H9 (cell line): ENCODE results near the gene VAPA. TPM values are rescaled to one million over a fixed set of nuclear protein-coding genes. Genes with fewer than 3 reads are reported as not detected.

ENCODE experiments used
- DNase-seq: peaks from one replicate; pipeline ENCODE4 v3.0.0-alpha.2; 2017
- H2AFZ ChIP-seq: one replicate; pipeline ENCODE4 v1.6.1; 2013; ENCODE audit warnings: mild to moderate bottlenecking, low read length, control low read depth, moderate library complexity
- H2AK5ac ChIP-seq: 2 replicates; pipeline ENCODE4 v1.6.1; 2013; ENCODE audit warnings: low read length, control low read depth, mixed read lengths; ENCODE audit not compliant: insufficient read length
- H2BK120ac ChIP-seq: one replicate; pipeline ENCODE4 v1.6.1; 2013; ENCODE audit warnings: low read depth, mild to moderate bottlenecking, low read length, control low read depth, inconsistent platforms; ENCODE audit not compliant: poor library complexity, severe bottlenecking
- H2BK12ac ChIP-seq: 2 replicates; pipeline ENCODE4 v1.6.1; 2013; ENCODE audit warnings: low read length, control low read depth, mixed read lengths, low read depth; ENCODE audit not compliant: insufficient read length
- H2BK15ac ChIP-seq: 2 replicates; pipeline ENCODE4 v1.6.1; 2013; ENCODE audit warnings: low read depth, low read length, control low read depth
- H2BK20ac ChIP-seq: one replicate; pipeline ENCODE4 v1.6.1; 2013; ENCODE audit warnings: low read depth, mild to moderate bottlenecking, low read length, control low read depth, inconsistent platforms; ENCODE audit not compliant: poor library complexity, severe bottlenecking
- H2BK5ac ChIP-seq: 2 replicates; pipeline ENCODE4 v1.6.1; 2013; ENCODE audit warnings: low read length, control low read depth, mixed read lengths; ENCODE audit not compliant: insufficient read length
- H3K14ac ChIP-seq: 2 replicates; pipeline ENCODE4 v1.6.1; 2013; ENCODE audit warnings: low read length, control low read depth; ENCODE audit not compliant: insufficient read depth
- H3K18ac ChIP-seq: 2 replicates; pipeline ENCODE4 v1.6.1; 2013; ENCODE audit warnings: low read depth, mild to moderate bottlenecking, mixed read lengths, low read length, control low read depth; ENCODE audit not compliant: insufficient read length
- H3K23ac ChIP-seq: 2 replicates; pipeline ENCODE4 v1.6.1; 2013; ENCODE audit warnings: low read length, control low read depth, mixed read lengths, low read depth; ENCODE audit not compliant: insufficient read length
- H3K23me2 ChIP-seq: 2 replicates; pipeline ENCODE4 v1.6.1; 2013; ENCODE audit warnings: low read depth, mild to moderate bottlenecking, mixed read lengths, low read length, control low read depth; ENCODE audit not compliant: insufficient read length, poor library complexity, severe bottlenecking
- H3K27ac ChIP-seq: 2 replicates; pipeline ENCODE4 v1.5.1; 2013; ENCODE audit warnings: low read length, control low read depth, mixed read lengths, low read depth; ENCODE audit not compliant: insufficient read length
- H3K27me3 ChIP-seq: 2 replicates; pipeline ENCODE4 v1.6.1; 2013; ENCODE audit warnings: low read length, control low read depth, inconsistent platforms; ENCODE audit not compliant: insufficient read depth
- H3K4ac ChIP-seq: 2 replicates; pipeline ENCODE4 v1.6.1; 2013; ENCODE audit warnings: low read depth, mild to moderate bottlenecking, control low read depth, inconsistent platforms, low read length, moderate library complexity
- H3K4me1 ChIP-seq: 2 replicates; pipeline ENCODE4 v1.6.1; 2013; ENCODE audit warnings: low read length, control low read depth, inconsistent platforms; ENCODE audit not compliant: insufficient read depth
- H3K4me2 ChIP-seq: 2 replicates; pipeline ENCODE4 v1.6.1; 2013; ENCODE audit warnings: low read length, control low read depth, mixed read lengths; ENCODE audit not compliant: insufficient read length, insufficient read depth
- H3K56ac ChIP-seq: 2 replicates; pipeline ENCODE4 v1.6.1; 2013; ENCODE audit warnings: low read depth, mild to moderate bottlenecking, mixed read lengths, low read length, control low read depth; ENCODE audit not compliant: insufficient read length
- H3K79me1 ChIP-seq: 2 replicates; pipeline ENCODE4 v1.6.1; 2013; ENCODE audit warnings: low read depth, mild to moderate bottlenecking, moderate library complexity, low read length, control low read depth, inconsistent platforms; ENCODE audit not compliant: insufficient read depth, poor library complexity, severe bottlenecking
- H3K79me2 ChIP-seq: 2 replicates; pipeline ENCODE4 v1.6.1; 2013; ENCODE audit warnings: low read length, control low read depth, inconsistent platforms; ENCODE audit not compliant: insufficient read depth
- H3K9ac ChIP-seq: 2 replicates; pipeline ENCODE4 v1.6.1; 2013; ENCODE audit warnings: low read length, control low read depth, mixed read lengths; ENCODE audit not compliant: insufficient read length; ENCODE audit errors: extremely low read depth
- H3K9me3 ChIP-seq: one replicate; pipeline ENCODE4 v1.6.1; 2013; ENCODE audit warnings: low read depth, low read length, inconsistent platforms; ENCODE audit not compliant: control insufficient read depth
- H3T11ph ChIP-seq: one replicate; pipeline ENCODE4 v1.6.1; 2013; ENCODE audit warnings: mild to moderate bottlenecking, low read length, control low read depth, inconsistent platforms
- H4K20me1 ChIP-seq: one replicate; pipeline ENCODE4 v1.6.1; 2013; ENCODE audit not compliant: control insufficient read depth, insufficient read length, insufficient read depth
- H4K5ac ChIP-seq: 2 replicates; pipeline ENCODE4 v1.6.1; 2013; ENCODE audit warnings: low read depth, mild to moderate bottlenecking, mixed read lengths, low read length, control low read depth; ENCODE audit not compliant: insufficient read length
- H4K8ac ChIP-seq: replicated peaks from 2 replicates; pipeline ENCODE4 v1.6.1; 2013; ENCODE audit warnings: low read length, control low read depth, mixed read lengths, low read depth; ENCODE audit not compliant: insufficient read length
- H4K91ac ChIP-seq: 2 replicates; pipeline ENCODE4 v1.6.1; 2013; ENCODE audit warnings: low read depth, mild to moderate bottlenecking, moderate library complexity, mixed read lengths, low read length, control low read depth; ENCODE audit not compliant: insufficient read length
- H3K27ac Mint-ChIP-seq, 3 experiments: 2 replicates in 2 of 3; 3 replicates in 1 of 3; pipeline ENCODE4 v1.8.0; 2020 to 2021; ENCODE audit warnings: mixed read lengths in 3 of 3, mild to moderate bottlenecking in 1 of 3, moderate library complexity in 1 of 3
- H3K27me3 Mint-ChIP-seq: 2 replicates; pipeline ENCODE4 v1.8.0; 2021; ENCODE audit warnings: low read depth, mild to moderate bottlenecking, moderate library complexity, mixed read lengths
- H3K36me3 Mint-ChIP-seq, 3 experiments: 2 replicates in 2 of 3; 3 replicates in 1 of 3; pipeline ENCODE4 v1.8.0; 2020 to 2021; ENCODE audit warnings: low read depth in 3 of 3, mixed read lengths in 3 of 3; ENCODE audit not compliant: insufficient read depth in 1 of 3
- H3K4me1 Mint-ChIP-seq, 2 experiments: 2 replicates each; pipeline ENCODE4 v1.8.0; 2020; ENCODE audit warnings: mixed read lengths in 2 of 2
- H3K4me3 Mint-ChIP-seq, 2 experiments: 2 replicates in 1 of 2; 3 replicates in 1 of 2; pipeline ENCODE4 v1.8.0; 2020 to 2021; ENCODE audit warnings: mild to moderate bottlenecking in 2 of 2, mixed read lengths in 2 of 2, moderate library complexity in 1 of 2
- H3K9me3 Mint-ChIP-seq, 2 experiments: 2 replicates in 1 of 2; 3 replicates in 1 of 2; pipeline ENCODE4 v1.8.0; 2020; ENCODE audit warnings: mild to moderate bottlenecking in 2 of 2, mixed read lengths in 2 of 2, moderate library complexity in 1 of 2
- CTCF ChIP-seq: fragments of 200-600 bp; sonication (generic); conservative IDR thresholded peaks from 3 replicates; pipeline ENCODE4 v1.8.0; 2021; ENCODE audit warnings: antibody characterized with exemption, mild to moderate bottlenecking
- whole genome bisulfite sequencing: extraction: QIAGEN DNeasy Blood & Tissue Kit; methylation state at CpG from one replicate; pipeline ENCODE4 v1.1.7; 2013; ENCODE audit warnings: missing lambda C conversion rate, low lambda C conversion rate, mixed read lengths; ENCODE audit not compliant: insufficient read length; ENCODE audit errors: extremely low coverage; 5-methylcytosine and 5-hydroxymethylcytosine counted together
- total RNA-seq: library from RNA; stranded (reverse); gene quantifications from 2 replicates; pipeline ENCODE4 v1.2.1, GENCODE V29; 2021

VAPA gene
- total RNA-seq, 1 experiment from 2014 or later = 141 TPM

GRCh38 chr18:9916808-9917207 is 3.0 kb downstream of the VAPA start:
- H2BK120ac ChIP-seq = no peak overlapping the region
- H3K56ac ChIP-seq = no peak overlapping the region
- no peak overlapping the region for H2BK12ac ChIP-seq
- no peak overlapping the region for H2BK15ac ChIP-seq
- H3K23me2 ChIP-seq = peaks cover 4% of the 10 kb centered on the region
- peaks cover 53% of the 10 kb centered on the region for H3K79me2 ChIP-seq
- H3K4me2 ChIP-seq = no peak overlapping the region
- no peak overlapping the region for H3K27ac ChIP-seq
- H3K4ac ChIP-seq = no peak overlapping the region
- no peak overlapping the region for H3K4me3 Mint-ChIP-seq
- no peaks in the 10 kb centered on the region for H3K27me3 ChIP-seq
- no peak overlapping the region for H3K9ac ChIP-seq
- DNase-seq = no peak
- no peaks in the 10 kb centered on the region for H3K9me3 ChIP-seq
- H3K9me3 Mint-ChIP-seq = 0 out of 5 replicates have a peak, but pooled peaks cover 0 to 3% of the 10 kb centered on the region in 2 experiments
- no peak overlapping the region for H4K91ac ChIP-seq
- H3T11ph ChIP-seq = no peak overlapping the region
- peaks cover 22 to 23% of the 10 kb centered on the region in 2 experiments for H3K4me1 Mint-ChIP-seq
- no peaks in the 10 kb centered on the region for H3K36me3 Mint-ChIP-seq
- no peak overlapping the region for H4K5ac ChIP-seq
- no peak overlapping the region for H2BK5ac ChIP-seq
- H2AK5ac ChIP-seq = no peak overlapping the region
- peaks cover 3% of the 10 kb centered on the region; the same call in 1 of the 2 replicates for H3K4me1 ChIP-seq
- no peak overlapping the region for H3K14ac ChIP-seq
- no peak overlapping the region for H2AFZ ChIP-seq
- no peaks in the 10 kb centered on the region for H4K20me1 ChIP-seq
- H3K27ac Mint-ChIP-seq = no peak overlapping the region
- no peak overlapping the region for H3K18ac ChIP-seq
- H3K23ac ChIP-seq = no peak overlapping the region
- H3K27me3 Mint-ChIP-seq = no peaks in the 10 kb centered on the region
- WGBS = no CpG with 5 or more reads among the region's 3 CpGs
- TF ChIP-seq CTCF = no peak
- no peak overlapping the region for H4K8ac ChIP-seq
- H3K79me1 ChIP-seq = peaks cover 5% of the 10 kb centered on the region
- H2BK20ac ChIP-seq = no peak overlapping the region
